HEK293T (cell line): ENCODE data around the gene CUZD1.

Experiments used
- CTBP1 ChIP-seq: fragments of 450-650 bp; IDR thresholded peaks from 2 replicates; pipeline ENCODE4 v1.6.1; 2016; ENCODE audit warnings: borderline replicate concordance
- ELF4 ChIP-seq: fragments of 450-650 bp; IDR thresholded peaks from 2 replicates; pipeline ENCODE4 v1.6.1; 2017; ENCODE audit warnings: antibody characterized with exemption
- FOXA1 ChIP-seq: fragments of 450-650 bp; IDR thresholded peaks from 2 replicates; pipeline ENCODE4 v1.6.1; 2016; ENCODE audit warnings: mild to moderate bottlenecking
- FOXK2 ChIP-seq: fragments of 450-650 bp; IDR thresholded peaks from 2 replicates; pipeline ENCODE4 v1.6.1; 2016; ENCODE audit warnings: mild to moderate bottlenecking
- FOXM1 ChIP-seq: fragments of 450-650 bp; IDR thresholded peaks from 2 replicates; pipeline ENCODE4 v1.6.1; 2017; ENCODE audit warnings: mild to moderate bottlenecking, borderline replicate concordance
- LEF1 ChIP-seq: fragments of 450-650 bp; IDR thresholded peaks from 2 replicates; pipeline ENCODE4 v1.6.1; 2017; ENCODE audit warnings: mild to moderate bottlenecking, borderline replicate concordance
- NFRKB ChIP-seq: fragments of 450-650 bp; IDR thresholded peaks from 2 replicates; pipeline ENCODE4 v1.6.1; 2016; ENCODE audit warnings: mild to moderate bottlenecking, moderate library complexity
- SP1 ChIP-seq: fragments of 450-650 bp; IDR thresholded peaks from 2 replicates; pipeline ENCODE4 v1.6.1; 2017
- SUZ12 ChIP-seq: fragments of 450-650 bp; IDR thresholded peaks from 2 replicates; pipeline ENCODE4 v1.6.1; 2016; ENCODE audit warnings: mild to moderate bottlenecking
- ZNF384 ChIP-seq: fragments of 450-650 bp; IDR thresholded peaks from 2 replicates; pipeline ENCODE4 v1.6.1; 2016

- TF ChIP-seq FOXA1 (no peak), LEF1 (no peak), SP1 (no peak), NFRKB (no peak), FOXM1 (no peak), FOXK2 (no peak), SUZ12 (no peak), ZNF384 (no peak), CTBP1 (no peak), ELF4 (no peak)
These were observed 48.7 kb upstream of the CUZD1 start for GRCh38 chr10:122894261-122894944.
